HepG2 (cell line): ENCODE results near the gene NT5C2. TPM values are rescaled to one million over a fixed set of nuclear protein-coding genes. Genes with fewer than 3 reads are reported as not detected.

Experiments used
- GTF2F1 ChIP-seq: fragments of 150-350 bp; IDR thresholded peaks from 2 replicates; pipeline ENCODE4 v1.6.1; 2014; ENCODE audit warnings: low read length
- NFAT5 ChIP-seq: sonication (generic); formaldehyde crosslinking; IDR thresholded peaks from 2 replicates; pipeline ENCODE4 v1.4.0; 2020; ENCODE audit warnings: missing genetic modification reagents
- POGZ ChIP-seq: sonication (generic); formaldehyde crosslinking; IDR thresholded peaks from 2 replicates; pipeline ENCODE4 v1.4.0; 2020; ENCODE audit warnings: mild to moderate bottlenecking, missing genetic modification reagents
- STAG1 ChIP-seq: sonication (generic); formaldehyde crosslinking; IDR thresholded peaks from 2 replicates; pipeline ENCODE4 v1.4.0; 2020; ENCODE audit warnings: missing genetic modification reagents
- TBX2 ChIP-seq: sonication (generic); formaldehyde crosslinking; IDR thresholded peaks from 2 replicates; pipeline ENCODE4 v1.5.0; 2020; ENCODE audit warnings: missing genetic modification reagents, mild to moderate bottlenecking, borderline replicate concordance
- THYN1 ChIP-seq: sonication (generic); formaldehyde crosslinking; IDR thresholded peaks from 2 replicates; pipeline ENCODE4 v1.8.1; 2023; ENCODE audit warnings: low read depth, mild to moderate bottlenecking, moderate library complexity, missing genetic modification reagents, borderline replicate concordance
- ZBTB2 ChIP-seq: sonication (generic); formaldehyde crosslinking; IDR thresholded peaks from 2 replicates; pipeline ENCODE4 v1.8.0; 2022; ENCODE audit warnings: low read depth, missing genetic modification reagents
- ZNF577 ChIP-seq: sonication (generic); formaldehyde crosslinking; IDR thresholded peaks from 2 replicates; pipeline ENCODE4 v1.4.0; 2020; ENCODE audit warnings: mild to moderate bottlenecking, low read depth, missing genetic modification reagents, borderline replicate concordance
- ZNF713 ChIP-seq: sonication (generic); formaldehyde crosslinking; IDR thresholded peaks from 2 replicates; pipeline ENCODE4 v1.4.0; 2020; ENCODE audit warnings: mild to moderate bottlenecking, missing genetic modification reagents
- ZNF772 ChIP-seq: sonication (generic); formaldehyde crosslinking; IDR thresholded peaks from 2 replicates; pipeline ENCODE4 v1.5.0; 2020; ENCODE audit warnings: mild to moderate bottlenecking, missing genetic modification reagents
- polyA plus RNA-seq, 8 experiments: library from polyadenylated mRNA; depleted of rRNA in 3 of 8; stranded (reverse) in 7 of 8; unstranded in 1 of 8; fragments of >200 nt; fragmentation: Illumina TruSeq in 4 of 8; extraction: Trizol in 4 of 8; gene quantifications; 2 replicates each; pipeline versions ENCODE4 v1.2.1 to v1.2.3, GENCODE V29; 2011 to 2016; ENCODE audit warnings: low read depth in 4 of 8, missing spikeins in 1 of 8, mixed read lengths in 1 of 8; ENCODE audit not compliant: insufficient read depth in 1 of 8
- total RNA-seq, 5 experiments: library from RNA; depleted of rRNA; stranded (reverse); fragments of >200 nt; fragmentation: Illumina TruSeq; extraction: Trizol; gene quantifications; 2 replicates each; pipeline ENCODE4 v1.2.3, GENCODE V29; 2016; ENCODE audit warnings: low read depth in 1 of 5
- TF ChIP-seq, protein P1 (sequence below): sonication (generic); formaldehyde crosslinking; IDR thresholded peaks from 2 replicates; pipeline ENCODE4 v1.4.0; 2020; ENCODE audit warnings: missing genetic modification reagents
- TF ChIP-seq, protein P2 (sequence below): sonication (generic); formaldehyde crosslinking; IDR thresholded peaks from 2 replicates; pipeline ENCODE4 v1.4.0; 2020; ENCODE audit warnings: missing genetic modification reagents
- TF ChIP-seq, protein P3 (sequence below): sonication (generic); formaldehyde crosslinking; IDR thresholded peaks from 2 replicates; pipeline ENCODE4 v1.9.0; 2021; ENCODE audit warnings: missing genetic modification reagents, mild to moderate bottlenecking, borderline replicate concordance

NT5C2 gene
- total and polyA plus RNA-seq, 2 of the 13 experiments (the other 11 are each of a cell fraction or from before 2014, with no cell fraction given), result 40.6 to 55.2 TPM

- TF ChIP-seq ZBTB2 (CRISPR knock-in tag), result 0 out of 2 replicates have a peak, but pooled peaks have one; percentile 32
- TF ChIP-seq ZNF772 (CRISPR knock-in tag), result peak; percentile 97
- peak; percentile 94 for TF ChIP-seq POGZ (CRISPR knock-in tag)
- no peak for TF ChIP-seq ZNF577 (CRISPR knock-in tag)
- TF ChIP-seq, protein P1, sequence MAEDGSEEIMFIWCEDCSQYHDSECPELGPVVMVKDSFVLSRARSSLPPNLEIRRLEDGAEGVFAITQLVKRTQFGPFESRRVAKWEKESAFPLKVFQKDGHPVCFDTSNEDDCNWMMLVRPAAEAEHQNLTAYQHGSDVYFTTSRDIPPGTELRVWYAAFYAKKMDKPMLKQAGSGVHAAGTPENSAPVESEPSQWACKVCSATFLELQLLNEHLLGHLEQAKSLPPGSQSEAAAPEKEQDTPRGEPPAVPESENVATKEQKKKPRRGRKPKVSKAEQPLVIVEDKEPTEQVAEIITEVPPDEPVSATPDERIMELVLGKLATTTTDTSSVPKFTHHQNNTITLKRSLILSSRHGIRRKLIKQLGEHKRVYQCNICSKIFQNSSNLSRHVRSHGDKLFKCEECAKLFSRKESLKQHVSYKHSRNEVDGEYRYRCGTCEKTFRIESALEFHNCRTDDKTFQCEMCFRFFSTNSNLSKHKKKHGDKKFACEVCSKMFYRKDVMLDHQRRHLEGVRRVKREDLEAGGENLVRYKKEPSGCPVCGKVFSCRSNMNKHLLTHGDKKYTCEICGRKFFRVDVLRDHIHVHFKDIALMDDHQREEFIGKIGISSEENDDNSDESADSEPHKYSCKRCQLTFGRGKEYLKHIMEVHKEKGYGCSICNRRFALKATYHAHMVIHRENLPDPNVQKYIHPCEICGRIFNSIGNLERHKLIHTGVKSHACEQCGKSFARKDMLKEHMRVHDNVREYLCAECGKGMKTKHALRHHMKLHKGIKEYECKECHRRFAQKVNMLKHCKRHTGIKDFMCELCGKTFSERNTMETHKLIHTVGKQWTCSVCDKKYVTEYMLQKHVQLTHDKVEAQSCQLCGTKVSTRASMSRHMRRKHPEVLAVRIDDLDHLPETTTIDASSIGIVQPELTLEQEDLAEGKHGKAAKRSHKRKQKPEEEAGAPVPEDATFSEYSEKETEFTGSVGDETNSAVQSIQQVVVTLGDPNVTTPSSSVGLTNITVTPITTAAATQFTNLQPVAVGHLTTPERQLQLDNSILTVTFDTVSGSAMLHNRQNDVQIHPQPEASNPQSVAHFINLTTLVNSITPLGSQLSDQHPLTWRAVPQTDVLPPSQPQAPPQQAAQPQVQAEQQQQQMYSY (CRISPR knock-in tag), result no peak
- TF ChIP-seq GTF2F1, result no peak
- TF ChIP-seq, protein P2, sequence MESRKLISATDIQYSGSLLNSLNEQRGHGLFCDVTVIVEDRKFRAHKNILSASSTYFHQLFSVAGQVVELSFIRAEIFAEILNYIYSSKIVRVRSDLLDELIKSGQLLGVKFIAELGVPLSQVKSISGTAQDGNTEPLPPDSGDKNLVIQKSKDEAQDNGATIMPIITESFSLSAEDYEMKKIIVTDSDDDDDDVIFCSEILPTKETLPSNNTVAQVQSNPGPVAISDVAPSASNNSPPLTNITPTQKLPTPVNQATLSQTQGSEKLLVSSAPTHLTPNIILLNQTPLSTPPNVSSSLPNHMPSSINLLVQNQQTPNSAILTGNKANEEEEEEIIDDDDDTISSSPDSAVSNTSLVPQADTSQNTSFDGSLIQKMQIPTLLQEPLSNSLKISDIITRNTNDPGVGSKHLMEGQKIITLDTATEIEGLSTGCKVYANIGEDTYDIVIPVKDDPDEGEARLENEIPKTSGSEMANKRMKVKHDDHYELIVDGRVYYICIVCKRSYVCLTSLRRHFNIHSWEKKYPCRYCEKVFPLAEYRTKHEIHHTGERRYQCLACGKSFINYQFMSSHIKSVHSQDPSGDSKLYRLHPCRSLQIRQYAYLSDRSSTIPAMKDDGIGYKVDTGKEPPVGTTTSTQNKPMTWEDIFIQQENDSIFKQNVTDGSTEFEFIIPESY (CRISPR knock-in tag), result peak; percentile 84
- TF ChIP-seq STAG1, result peak; percentile 91
- TF ChIP-seq THYN1 (CRISPR knock-in tag), result no peak
- TF ChIP-seq, protein P3, sequence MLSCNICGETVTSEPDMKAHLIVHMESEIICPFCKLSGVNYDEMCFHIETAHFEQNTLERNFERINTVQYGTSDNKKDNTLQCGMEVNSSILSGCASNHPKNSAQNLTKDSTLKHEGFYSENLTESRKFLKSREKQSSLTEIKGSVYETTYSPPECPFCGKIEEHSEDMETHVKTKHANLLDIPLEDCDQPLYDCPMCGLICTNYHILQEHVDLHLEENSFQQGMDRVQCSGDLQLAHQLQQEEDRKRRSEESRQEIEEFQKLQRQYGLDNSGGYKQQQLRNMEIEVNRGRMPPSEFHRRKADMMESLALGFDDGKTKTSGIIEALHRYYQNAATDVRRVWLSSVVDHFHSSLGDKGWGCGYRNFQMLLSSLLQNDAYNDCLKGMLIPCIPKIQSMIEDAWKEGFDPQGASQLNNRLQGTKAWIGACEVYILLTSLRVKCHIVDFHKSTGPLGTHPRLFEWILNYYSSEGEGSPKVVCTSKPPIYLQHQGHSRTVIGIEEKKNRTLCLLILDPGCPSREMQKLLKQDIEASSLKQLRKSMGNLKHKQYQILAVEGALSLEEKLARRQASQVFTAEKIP, result no peak
- peak; percentile 93 for TF ChIP-seq TBX2
- no peak for TF ChIP-seq ZNF713 (CRISPR knock-in tag)
- TF ChIP-seq NFAT5 (CRISPR knock-in tag), result no peak; the same call in 1 of the 2 replicates
Measured at GRCh38 chr10:103053659-103054581, 139.2 kb downstream of the NT5C2 start (continued).
